WTC11 (cell line): Measurements from ENCODE around the gene SEL1L3.

ENCODE experiments used
- CTCF ChIP-seq: fragments of 200-600 bp; IDR thresholded peaks from 2 replicates; pipeline ENCODE4 v1.8.0; 2022; ENCODE audit warnings: antibody characterized with exemption
- NR1H2 ChIP-seq: sonication (generic); formaldehyde crosslinking; IDR thresholded peaks from 2 replicates; pipeline ENCODE4 v1.9.0; 2021; ENCODE audit warnings: mild to moderate bottlenecking, moderate library complexity, missing genetic modification reagents
- USF1 ChIP-seq: sonication (generic); formaldehyde crosslinking; IDR thresholded peaks from 2 replicates; pipeline ENCODE4 v1.8.0; 2022; ENCODE audit warnings: mild to moderate bottlenecking, missing genetic modification reagents

DNA sequence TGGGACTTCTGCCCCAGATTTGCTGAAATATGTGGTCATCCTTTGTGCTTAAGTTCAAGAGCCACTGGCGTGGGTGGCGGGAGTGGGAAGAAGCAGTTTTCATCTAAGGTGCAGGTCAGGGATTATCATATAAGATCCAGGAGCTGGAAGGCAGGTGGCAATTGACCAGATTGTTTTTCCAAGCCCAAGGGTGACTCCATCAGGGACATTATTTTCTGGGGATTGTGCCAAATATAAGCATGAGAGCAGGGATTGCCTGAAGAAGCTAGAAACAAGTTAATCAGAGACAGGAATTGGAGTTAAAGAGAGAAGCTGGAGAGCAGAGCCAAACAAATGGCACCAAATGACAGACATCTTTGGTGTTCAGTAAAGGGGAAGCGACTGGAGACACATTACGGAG is 19.4 kb upstream of the SEL1L3 start:
- TF ChIP-seq NR1H2 (no peak), CTCF (no peak), USF1 (CRISPR knock-in tag) (no peak)
